ENCODE results near the gene ATXN10. TPM values are rescaled to one million over a fixed set of nuclear protein-coding genes. Genes with fewer than 3 reads are reported as not detected.
A peak's percentile ranks its signal among the peaks of the same experiment; 100 is the strongest.

Gene ATXN10
- total and polyA plus RNA-seq, 2 of the 8 experiments (the other 6 are each of a cell fraction or from before 2014, with no cell fraction given): 134 to 210 TPM

- H2BK15ac ChIP-seq (ENCODE audit: low read length): no peak overlapping the region
- H4K91ac ChIP-seq (replicated peaks; ENCODE audit: insufficient read length, low read length): no peak overlapping the region
- POLR2A ChIA-PET (ENCODE audit: partially characterized antibody): interaction anchor here (1.0 kb wide), 2 partner anchors 11 to 14 kb away, joined by 3 to 4 read pairs; no protein-coding TSS in a partner anchor
- 52% methylated on average over 16 of the region's 25 CpGs; no CpG with 5 or more reads in 1 of the 2 experiments for WGBS, 2 experiments (ENCODE audit: extremely low coverage in 1 of 2, insufficient coverage in 1 of 2, insufficient read length in 1 of 2, insufficient replicate concordance in 2 of 2, low coverage in 1 of 2, low lambda C conversion rate in 2 of 2, missing lambda C conversion rate in 1 of 2)
- CTCF ChIA-PET (ENCODE audit: partially characterized antibody): interaction anchor here (0.9 to 6.3 kb wide), 14 partner anchors 12 to 301 kb away, joined by 3 to 78 read pairs (median 5); no protein-coding TSS in a partner anchor
- no peak overlapping the region for H3K4ac ChIP-seq (replicated peaks; ENCODE audit: insufficient read length, low read depth, low read length)
- H3K4me1 ChIP-seq (replicated peaks in 1 of 4; ENCODE audit: control insufficient read depth in 3 of 4, insufficient read depth in 4 of 4, low read length in 3 of 4): peaks cover 0 to 28% (median 22%) of the 10 kb centered on the region in 4 experiments; a peak in 6 of 7 replicates
- H3K14ac ChIP-seq (ENCODE audit: insufficient read length): no peak overlapping the region
- H3K79me2 ChIP-seq (ENCODE audit: control insufficient read depth in 1 of 2, insufficient read depth in 2 of 2, low read length in 2 of 2): no peaks in the 10 kb centered on the region
- DNase-seq (ENCODE audit: low read depth in 1 of 2, low spot score in 2 of 2) (peak in 1 of 2 experiments; percentile 68), FAIRE-seq (no peak)
- no peaks in the 10 kb centered on the region for H3K79me1 ChIP-seq (ENCODE audit: low read depth, low read length)
- no peak overlapping the region for H2BK5ac ChIP-seq (ENCODE audit: low read depth, low read length)
- peaks cover 2 to 7% of the 10 kb centered on the region in 2 experiments for H4K20me1 ChIP-seq (replicated peaks in 1 of 2; ENCODE audit: control insufficient read depth in 1 of 2, insufficient read depth in 2 of 2, low read length in 2 of 2)
- no peak overlapping the region for H3K56ac ChIP-seq (replicated peaks; ENCODE audit: insufficient read length, low read depth, low read length)
- no peak overlapping the region for H3K27ac ChIP-seq (ENCODE audit: low read depth, low read length)
- H4K8ac ChIP-seq (ENCODE audit: extremely low read depth, insufficient read depth, low read length): no peak overlapping the region
- H3K9ac ChIP-seq (replicated peaks in 1 of 4; ENCODE audit: extremely low read depth in 1 of 4, low read depth in 3 of 4, low read length in 3 of 4): no peak overlapping the region
- H3K18ac ChIP-seq (ENCODE audit: extremely low read depth, low read length): no peak overlapping the region; the same call in 1 of the 2 replicates
- peak overlapping the region in 1 of 2 experiments; percentile 52; a peak in 2 of 4 replicates for H3K4me2 ChIP-seq (ENCODE audit: insufficient read depth in 1 of 2, low read depth in 2 of 2, low read length in 2 of 2)
- H2BK120ac ChIP-seq (replicated peaks; ENCODE audit: low read depth, low read length): no peak overlapping the region
- H3K4me3 ChIP-seq (ENCODE audit: extremely low read depth in 1 of 4, insufficient read depth in 2 of 4, low read depth in 3 of 4, low read length in 4 of 4): peak overlapping the region in 1 of 4 experiments; percentile 35; a peak in 1 of 8 replicates
- H2AFZ ChIP-seq (ENCODE audit: low read length): no peak overlapping the region
- no peak overlapping the region for H2AK5ac ChIP-seq (ENCODE audit: low read depth, low read length)
- H2BK12ac ChIP-seq (ENCODE audit: low read depth, low read length): no peak overlapping the region
- H3K23ac ChIP-seq (ENCODE audit: insufficient read length): no peak overlapping the region
- H4K5ac ChIP-seq (ENCODE audit: insufficient read length, low read depth, low read length): no peak overlapping the region
- H3K9me3 ChIP-seq (ENCODE audit: insufficient read depth in 2 of 2, low read depth in 1 of 2, low read length in 1 of 2): no peaks in the 10 kb centered on the region
- TF ChIP-seq SIN3A (conservative IDR thresholded peaks at IDR 0.05 in 1 of 2, IDR thresholded peaks at IDR 0.05 in 1 of 2; ENCODE audit: low read depth in 1 of 2, low read length in 2 of 2): 0 out of 4 replicates have a peak, but pooled peaks have one; percentile 30 to 62
- no peak for TF ChIP-seq MAX (IDR thresholded peaks at IDR 0.05)
- no peak for TF ChIP-seq CBX8 (IDR thresholded peaks at IDR 0.05; ENCODE audit: borderline replicate concordance, low read depth, low read length)
- H3K36me3 ChIP-seq (ENCODE audit: control insufficient read depth in 2 of 4, insufficient read depth in 4 of 4, low read length in 3 of 4): no peaks in the 10 kb centered on the region
- H2BK20ac ChIP-seq (ENCODE audit: low read length): no peak overlapping the region
- no peaks in the 10 kb centered on the region; the same call in 1 of the 2 replicates for H3K23me2 ChIP-seq (ENCODE audit: low read depth, low read length)
- H3K27me3 ChIP-seq (replicated peaks in 1 of 4; ENCODE audit: control insufficient read depth in 3 of 4, extremely low read depth in 1 of 4, insufficient read depth in 3 of 4, low read length in 3 of 4): peaks cover 0 to 50% (median 30%) of the 10 kb centered on the region in 4 experiments; a peak in 6 of 7 replicates
Measured at GRCh38 chr22:45878051-45878781, 206.6 kb downstream of the ATXN10 start.

All from H1 (cell line).